IMR-90 (cell line): ENCODE results near the gene TBC1D22A. TPM values are rescaled to one million over a fixed set of nuclear protein-coding genes. Genes with fewer than 3 reads are reported as not detected.

Experiments used
- ATAC-seq: fragments of 200-7000 bp; cut with Tn5 transposase; 2 replicates; pipeline ENCODE4 v1.9.1; 2020; ENCODE audit warnings: low read depth, mild to moderate bottlenecking, moderate library complexity
- BruUV-seq: library from RNA; stranded (reverse); fragments of 400-500 nt; replicated peaks from 2 replicates; lab custom pipeline; 2021; lab: Mats Ljungman, UMichigan
- CTCF ChIA-PET: fragments of 300-600 bp; formaldehyde crosslinking; extraction: SDS; loops from one replicate; lab custom pipeline; 2021; ENCODE audit warnings: antibody characterized with exemption; lab: Yijun Ruan, JAX
- POLR2A ChIA-PET: fragments of 300-600 bp; sonication (Branson Sonifier 250); formaldehyde crosslinking; loops from one replicate; lab custom pipeline; 2022; ENCODE audit warnings: antibody characterized with exemption; ENCODE audit not compliant: unreplicated experiment; lab: Charles Lee
- DNase-seq: peaks from one replicate; pipeline ENCODE4 v3.0.0; 2013
- H2AFZ ChIP-seq: replicated peaks from 2 replicates; pipeline ENCODE3; 2013; ENCODE audit warnings: low read length, mild to moderate bottlenecking; ENCODE audit not compliant: poor library complexity
- H2AK5ac ChIP-seq: 2 replicates; pipeline ENCODE4 v1.6.1; 2013; ENCODE audit warnings: low read depth, low read length, inconsistent platforms
- H2AK9ac ChIP-seq: replicated peaks from 2 replicates; pipeline ENCODE3; 2013; ENCODE audit warnings: mild to moderate bottlenecking, low read depth, low read length, moderate library complexity; ENCODE audit not compliant: poor library complexity
- H2BK120ac ChIP-seq: 2 replicates; pipeline ENCODE4 v1.6.1; 2013; ENCODE audit warnings: low read depth, low read length, inconsistent platforms
- H2BK15ac ChIP-seq: 3 replicates; pipeline ENCODE4 v1.6.1; 2013; ENCODE audit warnings: low read depth, low read length, inconsistent platforms
- H2BK20ac ChIP-seq: 2 replicates; pipeline ENCODE4 v1.6.1; 2013; ENCODE audit warnings: low read depth, mild to moderate bottlenecking, inconsistent platforms, low read length, moderate library complexity
- H2BK5ac ChIP-seq: 2 replicates; pipeline ENCODE4 v1.6.1; 2013; ENCODE audit warnings: mild to moderate bottlenecking, low read depth, low read length, inconsistent platforms; ENCODE audit not compliant: poor library complexity, severe bottlenecking
- H3K14ac ChIP-seq: replicated peaks from 2 replicates; pipeline ENCODE4 v1.6.1; 2013; ENCODE audit warnings: low read depth, low read length, inconsistent platforms
- H3K18ac ChIP-seq: 2 replicates; pipeline ENCODE4 v1.6.1; 2013; ENCODE audit warnings: low read depth, low read length, control low read depth
- H3K23ac ChIP-seq: 2 replicates; pipeline ENCODE4 v1.6.1; 2013; ENCODE audit warnings: low read depth, low read length, inconsistent platforms
- H3K27ac ChIP-seq: 2 replicates; pipeline ENCODE4 v1.5.1; 2013; ENCODE audit warnings: mild to moderate bottlenecking, control low read depth, low read length; ENCODE audit not compliant: insufficient read depth
- H3K27me3 ChIP-seq: 2 replicates; pipeline ENCODE4 v1.6.1; 2013; ENCODE audit warnings: low read length; ENCODE audit not compliant: control insufficient read depth, insufficient read depth
- H3K36me3 ChIP-seq: 2 replicates; pipeline ENCODE4 v1.6.1; 2013; ENCODE audit warnings: low read length, mixed read lengths; ENCODE audit not compliant: control insufficient read depth, insufficient read depth
- H3K4ac ChIP-seq: 2 replicates; pipeline ENCODE4 v1.6.1; 2013; ENCODE audit warnings: low read depth, low read length, inconsistent platforms
- H3K4me1 ChIP-seq: 2 replicates; pipeline ENCODE4 v1.6.1; 2013; ENCODE audit warnings: low read length, mixed read lengths; ENCODE audit not compliant: control insufficient read depth, insufficient read depth
- H3K4me2 ChIP-seq: 2 replicates; pipeline ENCODE4 v1.6.1; 2013; ENCODE audit warnings: low read depth, mild to moderate bottlenecking, control low read depth, low read length, moderate library complexity
- H3K4me3 ChIP-seq: 2 replicates; pipeline ENCODE4 v1.5.1; 2013; ENCODE audit warnings: low read depth, mild to moderate bottlenecking, control low read depth, low read length, moderate library complexity; ENCODE audit not compliant: insufficient read depth
- H3K56ac ChIP-seq: 2 replicates; pipeline ENCODE4 v1.6.1; 2013; ENCODE audit warnings: low read length, inconsistent platforms; ENCODE audit not compliant: insufficient read depth; ENCODE audit errors: extremely low read depth
- H3K79me1 ChIP-seq, 2 experiments: 2 replicates each; pipeline ENCODE4 v1.6.1; 2013; ENCODE audit warnings: low read length in 2 of 2, inconsistent platforms in 1 of 2, low read depth in 1 of 2
- H3K9ac ChIP-seq: 2 replicates; pipeline ENCODE4 v1.6.1; 2013; ENCODE audit warnings: low read depth, low read length, control low read depth
- H3K9me1 ChIP-seq: 2 replicates; pipeline ENCODE4 v1.6.1; 2013; ENCODE audit warnings: low read length, inconsistent platforms; ENCODE audit not compliant: insufficient read depth
- H3K9me3 ChIP-seq: 2 replicates; pipeline ENCODE4 v1.6.1; 2013; ENCODE audit warnings: low read length; ENCODE audit not compliant: control insufficient read depth, insufficient read depth
- H4K20me1 ChIP-seq: 2 replicates; pipeline ENCODE4 v1.6.1; 2013; ENCODE audit warnings: low read length, inconsistent platforms; ENCODE audit not compliant: insufficient read depth
- H4K5ac ChIP-seq: 2 replicates; pipeline ENCODE4 v1.6.1; 2013; ENCODE audit warnings: mild to moderate bottlenecking, low read depth, low read length, control low read depth
- H4K8ac ChIP-seq, 2 experiments: 2 replicates each; pipeline ENCODE4 v1.6.1; 2013; ENCODE audit warnings: low read depth in 2 of 2, low read length in 2 of 2, control low read depth in 1 of 2, inconsistent platforms in 1 of 2
- H4K91ac ChIP-seq: 2 replicates; pipeline ENCODE4 v1.6.1; 2013; ENCODE audit warnings: low read depth, low read length, inconsistent platforms; ENCODE audit not compliant: insufficient read depth
- BHLHE40 ChIP-seq: fragments of 150-350 bp; IDR thresholded peaks from 2 replicates; pipeline ENCODE4 v1.6.1; 2016; ENCODE audit warnings: mild to moderate bottlenecking, low read depth, low read length
- CEBPB ChIP-seq: IDR thresholded peaks from 2 replicates; pipeline ENCODE4 v1.6.1; 2012; ENCODE audit warnings: low read depth, low read length, improper control_type of control experiment
- CHD1 ChIP-seq: IDR thresholded peaks from 2 replicates; pipeline ENCODE4 v1.6.1; 2012; ENCODE audit warnings: low read depth, low read length, improper control_type of control experiment
- ELK1 ChIP-seq: fragments of 150-350 bp; IDR thresholded peaks from 2 replicates; pipeline ENCODE4 v1.6.1; 2016; ENCODE audit warnings: low read depth, mild to moderate bottlenecking, low read length, moderate library complexity, borderline replicate concordance
- FOS ChIP-seq: fragments of 150-350 bp; IDR thresholded peaks from 2 replicates; pipeline ENCODE4 v1.6.1; 2016; ENCODE audit warnings: low read depth, low read length
- MAZ ChIP-seq: IDR thresholded peaks from 2 replicates; pipeline ENCODE4 v1.6.1; 2012; ENCODE audit warnings: low read depth, mild to moderate bottlenecking, low read length, improper control_type of control experiment, moderate library complexity, borderline replicate concordance
- MXI1 ChIP-seq: IDR thresholded peaks from 2 replicates; pipeline ENCODE4 v1.6.1; 2012; ENCODE audit warnings: low read depth, mild to moderate bottlenecking, low read length, moderate library complexity, borderline replicate concordance
- NFE2L2 ChIP-seq: fragments of 150-350 bp; IDR thresholded peaks from 2 replicates; pipeline ENCODE4 v1.6.1; 2016; ENCODE audit warnings: low read depth, mild to moderate bottlenecking, low read length
- POLR2A ChIP-seq: IDR thresholded peaks from 2 replicates; pipeline ENCODE4 v1.6.1; 2012; ENCODE audit warnings: mild to moderate bottlenecking, low read depth, low read length
- RAD21 ChIP-seq: IDR thresholded peaks from 2 replicates; pipeline ENCODE4 v1.6.1; 2012; ENCODE audit warnings: low read length, improper control_type of control experiment
- RCOR1 ChIP-seq: IDR thresholded peaks from 2 replicates; pipeline ENCODE4 v1.6.1; 2012; ENCODE audit warnings: mild to moderate bottlenecking, low read length, improper control_type of control experiment; ENCODE audit not compliant: insufficient replicate concordance
- RFX5 ChIP-seq: IDR thresholded peaks from 2 replicates; pipeline ENCODE4 v1.8.0; 2012; ENCODE audit warnings: low read depth, mild to moderate bottlenecking, low read length, moderate library complexity
- USF2 ChIP-seq: fragments of 150-350 bp; IDR thresholded peaks from 2 replicates; pipeline ENCODE4 v1.6.1; 2017; ENCODE audit warnings: mild to moderate bottlenecking, antibody characterized with exemption, low read length, low read depth
- WGBS, 2 experiments: methylation state at CpG; one replicate each; pipeline versions ENCODE4 v1.1.5 to v1.1.7; 2013; ENCODE audit warnings: missing lambda C conversion rate in 2 of 2; ENCODE audit not compliant: insufficient read length in 1 of 2; ENCODE audit errors: extremely low coverage in 2 of 2; 5-methylcytosine and 5-hydroxymethylcytosine counted together
- dilution Hi-C: fragments of 300-500 bp; cut with HindIII; formaldehyde crosslinking; loops from one replicate; pipeline ENCODE4 v1.14.3; 2018; ENCODE audit warnings: low sequenced_read_pairs; ENCODE audit not compliant: unreplicated experiment
- in situ Hi-C: fragments of 300-500 bp; cut with MboI; formaldehyde crosslinking; loops from 3 replicates; pipeline ENCODE4 v1.14.3; 2019; ENCODE audit warnings: low sequenced_read_pairs, inconsistent platforms, mixed read lengths
- intact Hi-C: fragments of 100-400 bp; cut with micrococcal nuclease; formaldehyde crosslinking; loops from 2 replicates; pipeline ENCODE4 v1.10.0; 2022
- polyA plus RNA-seq, 3 experiments: library from polyadenylated mRNA; depleted of rRNA; stranded (reverse); fragments of >200 nt; gene quantifications; 2 replicates each; pipeline ENCODE4 v1.2.3, GENCODE V29; 2012; ENCODE audit warnings: low replicate concordance in 1 of 3
- total RNA-seq: library from RNA; depleted of rRNA; stranded (reverse); fragments of >200 nt; gene quantifications from 2 replicates; pipeline ENCODE4 v1.2.3, GENCODE V29; 2012

The TBC1D22A gene
- total and polyA plus RNA-seq, 2 of the 4 experiments (the other 2 are of a cell fraction) = 9.0 to 16.7 TPM

GRCh38 chr22:47173535-47174021 lies 411.1 kb downstream of the TBC1D22A start (continued):
- TF ChIP-seq ELK1 (no peak), MXI1 (no peak), FOS (no peak)

GRCh38 chr22:47174096-47174495 lies 411.6 kb downstream of the TBC1D22A start:
- DNase-seq (no peak), ATAC-seq (no peak)
- dilution Hi-C loops = no loop called here
- CTCF ChIA-PET = no interaction called here
- Histone ChIP-seq H2AK5ac (no peak overlapping the region), H3K27me3 (no peaks in the 10 kb centered on the region), H3K4me2 (no peak overlapping the region), H3K36me3 (no peaks in the 10 kb centered on the region), H3K4me1 (peaks cover 10% of the 10 kb centered on the region), H4K20me1 (no peaks in the 10 kb centered on the region), H3K9ac (no peak overlapping the region), H3K9me3 (no peaks in the 10 kb centered on the region), H4K8ac (no peak overlapping the region), H3K4ac (no peak overlapping the region), H3K79me1 (no peaks in the 10 kb centered on the region; a peak in 2 of 4 replicates), H2BK20ac (no peak overlapping the region), H3K23ac (no peak overlapping the region), H2AFZ (peak overlapping the region; percentile 29), H3K9me1 (peaks cover 5% of the 10 kb centered on the region; the same call in 1 of the 2 replicates), H2BK5ac (no peak overlapping the region), H3K56ac (no peak overlapping the region), H3K27ac (no peak overlapping the region), H2BK120ac (no peak overlapping the region), H2BK15ac (no peak overlapping the region), H2AK9ac (no peak overlapping the region), H4K91ac (no peak overlapping the region), H3K14ac (no peak overlapping the region), H3K18ac (no peak overlapping the region), H3K4me3 (no peak overlapping the region), H4K5ac (no peak overlapping the region)
- WGBS, 2 experiments = 93% methylated on average over 9 of the region's 21 CpGs; no CpG with 5 or more reads in 1 of the 2 experiments
- no TSS peak for BruUV-seq
- POLR2A ChIA-PET = no interaction called here
- in situ Hi-C loops = no loop called here
- intact Hi-C loops = loop anchor here (2.0 kb wide), 1 partner anchor 329 kb away; no protein-coding TSS in a partner anchor
- TF ChIP-seq RFX5 (no peak), NFE2L2 (no peak), CHD1 (no peak), MAZ (no peak), POLR2A (no peak), CEBPB (no peak), BHLHE40 (no peak), USF2 (no peak), RAD21 (no peak), ELK1 (no peak), FOS (no peak), MXI1 (no peak), RCOR1 (no peak)
